ENCODE data around the gene FZR1.
A peak's percentile ranks its signal among the peaks of the same experiment; 100 is the strongest.

GRCh38 chr19:3479834-3480215 lies 26.3 kb upstream of the FZR1 start:
- no peak for TF ChIP-seq YY1 (IDR thresholded peaks at IDR 0.05; ENCODE audit: insufficient read depth, insufficient replicate concordance, low read depth, low read length)
- 0 out of 2 replicates have a peak, but pooled peaks have one; percentile 15 for TF ChIP-seq POLR2AphosphoS5 (IDR thresholded peaks at IDR 0.05; ENCODE audit: low read depth, low read length)
- no peak for TF ChIP-seq CTCF (CRISPR knock-in tag; IDR thresholded peaks at IDR 0.05)
- no peak for TF ChIP-seq POLR2A (IDR thresholded peaks at IDR 0.05; ENCODE audit: insufficient read depth in 1 of 2, low read depth in 2 of 2, low read length in 2 of 2)
- TF ChIP-seq SRF (IDR thresholded peaks at IDR 0.05; ENCODE audit: low read depth, low read length): no peak

All from HepG2 (cell line).